ENCODE results near the gene PACS1. TPM values are rescaled to one million over a fixed set of nuclear protein-coding genes. Genes with fewer than 3 reads are reported as not detected.

Gene PACS1
- total RNA-seq, 3 donors from 2014 or later (not counting 1 experiment from before 2014, with no cell fraction given) = 176 to 204 (median 186) TPM

GRCh38 chr11:66107600-66108510 is 37.8 kb downstream of the PACS1 start:
- intact Hi-C loops (cut with micrococcal nuclease) = no loop called here
- H3K9me3 ChIP-seq (ENCODE audit: control insufficient read depth, insufficient read depth, low read length) = no peaks in the 10 kb centered on the region
- 74% methylated on average over 3 of the region's 3 CpGs for WGBS (ENCODE audit: insufficient coverage)
- Mint-ChIP-seq H3K27ac (peak overlapping the region; percentile 85 to 92), H3K4me3 (peak overlapping the region; percentile 85), H3K4me1 (peaks cover 58 to 74% of the 10 kb centered on the region in 2 donors), H3K27me3 (ENCODE audit: low read depth in 2 of 2) (no peaks in the 10 kb centered on the region), H3K9me3 (peaks cover 0 to 2% of the 10 kb centered on the region in 2 donors), H3K36me3 (no peaks in the 10 kb centered on the region)
- TF ChIP-seq CTCF (IDR thresholded peaks at IDR 0.05) = no peak
- H3K36me3 ChIP-seq (ENCODE audit: control insufficient read depth, insufficient read depth, low read length) = no peaks in the 10 kb centered on the region
- H3K27me3 ChIP-seq (ENCODE audit: control insufficient read depth, insufficient read depth, low read length) = no peaks in the 10 kb centered on the region
- peak overlapping the region; percentile 50 for H3K27ac ChIP-seq (ENCODE audit: low read length)
- ATAC-seq (peak in 2 of 3 donors; percentile 27 to 63), DNase-seq (no peak)
- H3K4me1 ChIP-seq (ENCODE audit: control insufficient read depth, insufficient read depth, low read length) = peaks cover 42% of the 10 kb centered on the region
- no peak overlapping the region for H3K4me3 ChIP-seq (ENCODE audit: low read length)

DNA sequence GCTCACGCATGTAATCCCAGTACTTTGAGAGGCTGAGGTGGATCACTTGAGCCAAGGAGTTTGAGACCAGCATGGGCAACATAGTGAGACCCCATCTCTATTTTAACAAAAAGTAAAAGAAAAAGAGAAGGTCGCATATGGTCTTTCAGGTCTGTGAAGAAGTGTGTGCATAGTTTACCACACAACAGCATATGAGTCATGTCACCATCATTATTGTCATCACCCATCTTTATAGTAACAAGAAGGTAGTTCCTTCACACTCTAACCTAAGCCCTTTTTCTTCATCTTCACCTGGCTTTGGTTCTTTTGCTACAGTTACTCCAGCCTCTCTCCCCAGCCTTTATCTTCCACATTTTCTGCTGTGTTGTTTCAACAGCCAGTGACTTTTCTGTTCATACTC is 39.2 kb downstream of the PACS1 start:
- H3K4me1 ChIP-seq (ENCODE audit: control insufficient read depth, insufficient read depth, low read length) = peaks cover 47% of the 10 kb centered on the region
- H3K36me3 Mint-ChIP-seq = no peaks in the 10 kb centered on the region
- no peak overlapping the region for H3K27ac ChIP-seq (ENCODE audit: low read length)
- no peaks in the 10 kb centered on the region for H3K9me3 ChIP-seq (ENCODE audit: control insufficient read depth, insufficient read depth, low read length)
- DNase-seq (no peak), ATAC-seq (peak in 2 of 3 donors; percentile 53 to 72)
- WGBS (ENCODE audit: insufficient coverage) = 100% methylated on average over 1 of the region's 2 CpGs
- no peaks in the 10 kb centered on the region for H3K36me3 ChIP-seq (ENCODE audit: control insufficient read depth, insufficient read depth, low read length)
- no peak for TF ChIP-seq CTCF (IDR thresholded peaks at IDR 0.05)
- H3K4me1 Mint-ChIP-seq = peaks cover 66 to 75% of the 10 kb centered on the region in 2 donors
- H3K27me3 Mint-ChIP-seq (ENCODE audit: low read depth in 2 of 2) = no peaks in the 10 kb centered on the region
- H3K27me3 ChIP-seq (ENCODE audit: control insufficient read depth, insufficient read depth, low read length) = no peaks in the 10 kb centered on the region
- peaks cover 0 to 2% of the 10 kb centered on the region in 2 donors for H3K9me3 Mint-ChIP-seq
- H3K27ac Mint-ChIP-seq = peak overlapping the region; percentile 85 to 92
- intact Hi-C loops (cut with micrococcal nuclease) = no loop called here
- no peak overlapping the region for H3K4me3 Mint-ChIP-seq
- no peak overlapping the region for H3K4me3 ChIP-seq (ENCODE audit: low read length)

GRCh38 chr11:66111158-66111557 is 41.1 kb downstream of the PACS1 start:
- Mint-ChIP-seq H3K9me3 (peaks cover 0 to 2% of the 10 kb centered on the region in 2 donors), H3K27me3 (ENCODE audit: low read depth in 2 of 2) (no peaks in the 10 kb centered on the region), H3K4me3 (no peak overlapping the region), H3K36me3 (no peaks in the 10 kb centered on the region), H3K4me1 (peaks cover 70 to 76% of the 10 kb centered on the region in 2 donors), H3K27ac (peak overlapping the region in 1 of 2 donors; percentile 52)
- H3K27me3 ChIP-seq (ENCODE audit: control insufficient read depth, insufficient read depth, low read length) = no peaks in the 10 kb centered on the region
- TF ChIP-seq CTCF (IDR thresholded peaks at IDR 0.05) = no peak
- no peak overlapping the region for H3K4me3 ChIP-seq (ENCODE audit: low read length)
- no peak for ATAC-seq
- DNase-seq = no peak
- intact Hi-C loops (cut with micrococcal nuclease) = no loop called here
- WGBS (ENCODE audit: insufficient coverage) = 82% methylated on average over 3 of the region's 3 CpGs
- peaks cover 58% of the 10 kb centered on the region for H3K4me1 ChIP-seq (ENCODE audit: control insufficient read depth, insufficient read depth, low read length)
- H3K27ac ChIP-seq (ENCODE audit: low read length) = no peak overlapping the region
- no peaks in the 10 kb centered on the region for H3K36me3 ChIP-seq (ENCODE audit: control insufficient read depth, insufficient read depth, low read length)
- H3K9me3 ChIP-seq (ENCODE audit: control insufficient read depth, insufficient read depth, low read length) = no peaks in the 10 kb centered on the region
